Measurements from ENCODE around the gene KLHL35.

- TF ChIP-seq POLR2A (IDR thresholded peaks at IDR 0.05) (no peak), CTCF (IDR thresholded peaks at IDR 0.05) (no peak)
Measured at GRCh38 chr11:75428989-75429640, 3.9 kb downstream of the KLHL35 start.
